HG02610 (cell line): ENCODE measurements around the gene POP7.
"Not testable (repeated sequence)": the region's sequence is repeated elsewhere in the genome, so short reads cannot be mapped to it uniquely, and the experiment has no call there.

Experiments
- ATAC-seq: cut with Tn5 transposase; IDR thresholded peaks from one replicate; pipeline ENCODE4 v1.9.1; 2021; ENCODE audit warnings: mild to moderate bottlenecking, moderate library complexity; ENCODE audit not compliant: unreplicated experiment

The POP7 gene

GRCh38 chr7:100721505-100721812 lies 15.5 kb downstream of the POP7 start:
- ATAC-seq, result no peak

- no peak for ATAC-seq
Observed at GRCh38 chr7:100722480-100723212, 16.7 kb downstream of the POP7 start.

- ATAC-seq, result no peak
Observed at GRCh38 chr7:100723732-100724275, 17.9 kb downstream of the POP7 start.

GRCh38 chr7:100724364-100724763 lies 18.4 kb downstream of the POP7 start:
- ATAC-seq, result not testable (repeated sequence)

GRCh38 chr7:100726996-100727761 lies 21.3 kb downstream of the POP7 start:
- ATAC-seq, result no peak

- no peak for ATAC-seq
Observed at GRCh38 chr7:100728196-100728595, 22.3 kb downstream of the POP7 start.

GRCh38 chr7:100730136-100730800 lies 24.3 kb downstream of the POP7 start:
- ATAC-seq, result no peak

GRCh38 chr7:100731937-100732636 lies 26.2 kb downstream of the POP7 start:
- no peak for ATAC-seq

GRCh38 chr7:100735730-100736129 lies 29.8 kb downstream of the POP7 start:
- no peak for ATAC-seq

GRCh38 chr7:100736671-100737070 lies 30.8 kb downstream of the POP7 start:
- ATAC-seq, result no peak

GRCh38 chr7:100739934-100740333 lies 34.0 kb downstream of the POP7 start:
- ATAC-seq, result no peak

GRCh38 chr7:100744605-100745004 lies 38.7 kb downstream of the POP7 start:
- no peak for ATAC-seq

GRCh38 chr7:100745184-100745583 lies 39.3 kb downstream of the POP7 start:
- no peak for ATAC-seq

- ATAC-seq, result no peak
Observed at GRCh38 chr7:100752994-100753393, 47.1 kb downstream of the POP7 start.

- no peak for ATAC-seq
Observed at GRCh38 chr7:100753750-100754149, 47.8 kb downstream of the POP7 start.
